T-helper 2 cell treated with Interferon-gamma antibody and Interleukin-4, amounts not matched to agents 100 ng/mL and 5 ng/mL, for 36 hours (primary cell): ENCODE measurements around the gene BMP5. TPM values are rescaled to one million over a fixed set of nuclear protein-coding genes. Genes with fewer than 3 reads are reported as not detected.

ENCODE experiments used
- intact Hi-C: fragments of 100-400 bp; cut with micrococcal nuclease; formaldehyde crosslinking; loops from one replicate; pipeline ENCODE4 v1.15.1; 2023
- total RNA-seq: library from RNA; stranded (reverse); gene quantifications from 2 replicates; pipeline ENCODE4 v1.2.3, GENCODE V29; 2022

The BMP5 gene
- total RNA-seq, 1 donor from 2014 or later, result not detected

GRCh38 chr6:55818482-55818881, 56.9 kb downstream of the BMP5 start:
- intact Hi-C loops, result no loop called here

- intact Hi-C loops, result no loop called here
These were observed 62.9 kb downstream of the BMP5 start for GRCh38 chr6:55812509-55812908.

GRCh38 chr6:55811074-55811473, 64.3 kb downstream of the BMP5 start:
- intact Hi-C loops, result no loop called here

- intact Hi-C loops, result no loop called here
These were observed 73.1 kb downstream of the BMP5 start for GRCh38 chr6:55802259-55802658.

- intact Hi-C loops, result no loop called here
These were observed 76.8 kb downstream of the BMP5 start for GRCh38 chr6:55798571-55798970.

GRCh38 chr6:55794136-55794812, 81.1 kb downstream of the BMP5 start:
- intact Hi-C loops, result no loop called here

- intact Hi-C loops, result no loop called here
These were observed 90.1 kb downstream of the BMP5 start for GRCh38 chr6:55785273-55785672.

- intact Hi-C loops, result no loop called here
These were observed 93.1 kb downstream of the BMP5 start for GRCh38 chr6:55782275-55782674.

GRCh38 chr6:55778705-55779104, 96.7 kb downstream of the BMP5 start:
- intact Hi-C loops, result no loop called here

GRCh38 chr6:55777469-55777868, 97.9 kb downstream of the BMP5 start:
- intact Hi-C loops, result no loop called here

- intact Hi-C loops, result no loop called here
These were observed 99.3 kb downstream of the BMP5 start for GRCh38 chr6:55776113-55776512.

GRCh38 chr6:55775029-55775318, 100.4 kb downstream of the BMP5 start:
- intact Hi-C loops, result no loop called here

- intact Hi-C loops, result no loop called here
These were observed 100.9 kb downstream of the BMP5 start for GRCh38 chr6:55774286-55775028.

- intact Hi-C loops, result no loop called here
These were observed 101.7 kb downstream of the BMP5 start for GRCh38 chr6:55773620-55774216.

- intact Hi-C loops, result no loop called here
These were observed 102.7 kb downstream of the BMP5 start for GRCh38 chr6:55772730-55773129.

GRCh38 chr6:55759536-55759935, 115.9 kb downstream of the BMP5 start:
- intact Hi-C loops, result no loop called here

- intact Hi-C loops, result no loop called here
These were observed 117.0 kb downstream of the BMP5 start for GRCh38 chr6:55758156-55758937.

GRCh38 chr6:55756531-55757031, 118.8 kb downstream of the BMP5 start:
- intact Hi-C loops, result no loop called here

- intact Hi-C loops, result no loop called here
These were observed 126.5 kb downstream of the BMP5 start for GRCh38 chr6:55748880-55749279.

- intact Hi-C loops, result no loop called here
These were observed 128.9 kb downstream of the BMP5 start for GRCh38 chr6:55746473-55746872.

GRCh38 chr6:55734256-55734655, 141.1 kb downstream of the BMP5 start:
- intact Hi-C loops, result no loop called here

- intact Hi-C loops, result no loop called here
These were observed 145.7 kb downstream of the BMP5 start for GRCh38 chr6:55729665-55730064.
